Mucosa of gallbladder (tissue), 1 donor: ENCODE measurements around the gene TRPM3. TPM values are rescaled to one million over a fixed set of nuclear protein-coding genes. Genes with fewer than 3 reads are reported as not detected.

Source experiments
- DNase-seq: peaks from one replicate; pipeline ENCODE4 v3.0.0-alpha.2; 2020; ENCODE audit warnings: low spot score
- total RNA-seq: library from RNA; stranded (reverse); gene quantifications from one replicate; pipeline ENCODE4 v1.2.1, GENCODE V29; 2021
- donor health status: DM: no; HTN: no; CAD: no.

The TRPM3 gene
- total RNA-seq, 1 donor from 2014 or later: 9.2 TPM

DNA sequence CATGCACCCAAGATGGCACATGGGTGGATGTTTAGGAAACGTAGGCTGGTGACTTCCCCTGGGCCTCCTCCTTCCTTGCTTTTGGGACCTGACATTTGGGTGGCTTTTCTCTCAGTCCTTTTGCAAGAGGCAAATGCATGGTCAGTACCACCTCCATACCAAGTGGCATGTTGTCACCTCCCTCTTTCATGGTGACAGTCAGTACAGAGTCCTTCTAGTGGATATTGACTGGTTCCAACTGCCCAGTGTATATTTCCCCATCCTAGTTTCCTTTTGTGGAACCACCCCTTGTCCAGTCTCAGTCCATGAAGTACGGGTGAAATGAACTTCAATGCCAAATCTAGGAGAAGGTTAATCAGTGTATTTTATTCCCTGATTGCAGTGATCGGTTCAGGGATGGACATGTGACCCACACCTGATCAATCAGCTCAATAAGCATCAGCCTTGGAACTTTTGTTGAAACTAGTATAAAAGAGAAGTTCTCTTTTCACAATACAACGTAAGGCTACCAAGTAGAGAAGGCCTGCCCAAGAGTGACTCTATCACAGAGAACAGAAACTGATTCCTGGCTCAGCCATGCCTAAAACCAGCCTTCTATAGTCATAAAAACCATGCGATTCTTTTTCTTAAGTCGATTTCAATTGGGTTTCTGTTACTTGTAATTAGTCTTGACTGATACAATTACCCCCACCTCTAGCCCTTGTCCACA, 563.6 kb downstream of the TRPM3 start:
- no peak for DNase-seq

- no peak for DNase-seq
These were observed 564.6 kb downstream of the TRPM3 start for GRCh38 chr9:70556771-70557170.

GRCh38 chr9:70554881-70555280, 566.5 kb downstream of the TRPM3 start:
- no peak for DNase-seq

GRCh38 chr9:70553707-70554673, 567.4 kb downstream of the TRPM3 start:
- DNase-seq: no peak

DNA sequence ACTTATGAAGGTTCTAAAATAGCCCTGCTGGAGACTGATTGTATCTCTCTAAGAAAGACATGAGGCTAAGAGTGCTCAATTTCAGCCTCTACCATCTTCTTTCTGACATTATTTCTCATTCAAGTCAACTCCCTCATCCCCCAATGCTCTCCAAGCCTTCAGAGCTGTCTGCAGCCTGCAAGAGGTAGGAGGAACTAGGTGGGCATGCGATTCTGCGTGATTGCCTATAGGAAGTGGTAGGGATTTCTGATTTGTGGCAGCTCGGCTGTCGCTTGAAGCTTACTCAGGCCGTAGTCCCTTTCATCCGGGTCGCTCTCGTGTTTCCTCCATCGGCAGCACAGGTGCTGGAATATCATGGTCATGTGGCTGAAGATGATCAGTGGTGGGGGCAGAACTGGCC, 568.9 kb downstream of the TRPM3 start:
- DNase-seq: no peak

- no peak for DNase-seq
These were observed 569.6 kb downstream of the TRPM3 start for GRCh38 chr9:70551801-70552200.

GRCh38 chr9:70551396-70551795, 570.0 kb downstream of the TRPM3 start:
- DNase-seq: no peak

- DNase-seq: no peak
These were observed 571.5 kb downstream of the TRPM3 start for GRCh38 chr9:70549926-70550325.

DNA sequence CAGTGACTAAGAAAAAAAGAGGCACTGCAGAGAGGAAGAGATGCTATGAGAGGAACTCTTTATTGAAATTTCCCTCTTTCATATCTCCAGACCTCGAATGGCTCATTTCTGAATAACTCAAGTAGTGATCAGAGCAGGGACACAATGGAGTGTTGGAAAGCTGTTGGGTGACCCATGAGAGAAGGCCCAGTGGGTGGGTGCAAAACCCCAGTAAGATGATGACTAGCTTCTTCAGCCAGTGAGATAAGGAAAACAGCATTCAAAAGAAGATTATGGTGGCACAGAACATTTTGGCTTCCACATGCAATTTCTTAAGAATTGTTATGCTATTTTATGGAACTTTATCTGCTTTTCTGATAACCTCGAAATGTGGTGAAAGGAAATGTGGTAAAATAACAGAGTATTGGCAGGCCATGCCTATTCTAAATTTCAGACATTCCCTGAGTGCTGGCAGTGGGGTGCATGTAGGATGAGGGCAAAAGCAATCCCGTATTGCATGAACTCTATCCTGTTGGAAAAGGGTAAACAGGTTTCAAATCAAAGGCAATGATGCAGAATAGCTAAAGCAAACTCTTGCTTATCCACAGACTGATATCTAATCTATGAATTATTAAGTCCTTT, 579.0 kb downstream of the TRPM3 start:
- no peak for DNase-seq

DNA sequence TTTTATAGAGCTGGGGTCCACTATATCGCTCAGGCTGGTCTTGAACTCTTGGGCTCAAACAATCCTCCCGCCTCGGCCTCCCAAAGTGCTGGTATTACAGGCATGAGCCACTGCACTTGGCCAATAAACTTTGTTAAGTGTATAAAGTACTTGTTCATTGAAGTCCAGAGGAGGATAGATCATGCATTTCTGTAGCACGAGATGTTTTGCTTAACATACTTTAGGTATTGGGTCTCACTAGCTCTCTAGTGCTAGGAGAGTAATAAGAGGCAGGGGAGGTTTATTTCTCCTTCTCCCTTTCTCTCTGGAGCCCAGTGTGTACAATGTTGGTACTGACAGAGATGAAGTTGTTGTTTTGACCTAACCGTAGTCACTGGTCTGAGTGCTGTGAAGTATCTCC, 581.4 kb downstream of the TRPM3 start:
- DNase-seq: no peak

GRCh38 chr9:70539526-70539925, 581.9 kb downstream of the TRPM3 start:
- DNase-seq: no peak

DNA sequence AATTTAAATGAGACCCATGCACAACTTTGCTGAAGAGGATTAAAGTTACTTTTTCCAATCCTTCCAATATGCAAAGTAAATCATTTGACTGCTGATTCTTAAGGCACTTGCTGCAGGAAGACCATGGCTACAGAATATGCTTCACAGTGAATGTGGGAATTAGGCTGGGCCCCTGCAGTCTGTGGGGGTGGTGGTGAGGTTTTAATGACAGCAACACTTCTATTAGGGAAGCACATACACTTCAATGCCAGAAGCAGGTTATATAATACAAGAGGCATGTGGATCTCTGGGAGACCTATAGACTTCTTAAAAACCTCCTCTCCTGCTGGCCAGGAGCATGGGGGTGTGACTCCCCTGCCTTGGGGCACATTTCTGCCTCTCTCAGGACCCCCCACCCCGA, 582.4 kb downstream of the TRPM3 start:
- no peak for DNase-seq

DNA sequence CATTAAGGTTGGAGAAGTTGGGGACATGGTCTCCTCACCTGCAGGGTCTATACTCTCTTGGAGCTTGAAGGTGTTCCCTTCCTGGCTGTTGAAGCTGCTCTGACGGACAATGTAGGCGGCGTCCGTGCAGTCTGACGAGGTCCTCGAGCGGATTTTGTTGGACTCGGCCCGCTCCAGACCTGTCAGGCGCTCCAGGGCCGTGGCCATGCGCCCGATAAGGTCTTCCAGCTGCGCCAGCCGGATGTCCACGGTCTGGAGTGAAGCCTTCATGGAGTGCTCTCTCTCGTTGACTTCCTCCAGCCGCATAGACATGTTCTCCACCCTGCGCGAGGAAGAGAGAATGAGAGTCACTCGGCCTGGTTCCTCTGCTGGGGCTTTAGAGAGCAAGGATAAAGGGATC, 584.3 kb downstream of the TRPM3 start:
- DNase-seq: no peak

DNA sequence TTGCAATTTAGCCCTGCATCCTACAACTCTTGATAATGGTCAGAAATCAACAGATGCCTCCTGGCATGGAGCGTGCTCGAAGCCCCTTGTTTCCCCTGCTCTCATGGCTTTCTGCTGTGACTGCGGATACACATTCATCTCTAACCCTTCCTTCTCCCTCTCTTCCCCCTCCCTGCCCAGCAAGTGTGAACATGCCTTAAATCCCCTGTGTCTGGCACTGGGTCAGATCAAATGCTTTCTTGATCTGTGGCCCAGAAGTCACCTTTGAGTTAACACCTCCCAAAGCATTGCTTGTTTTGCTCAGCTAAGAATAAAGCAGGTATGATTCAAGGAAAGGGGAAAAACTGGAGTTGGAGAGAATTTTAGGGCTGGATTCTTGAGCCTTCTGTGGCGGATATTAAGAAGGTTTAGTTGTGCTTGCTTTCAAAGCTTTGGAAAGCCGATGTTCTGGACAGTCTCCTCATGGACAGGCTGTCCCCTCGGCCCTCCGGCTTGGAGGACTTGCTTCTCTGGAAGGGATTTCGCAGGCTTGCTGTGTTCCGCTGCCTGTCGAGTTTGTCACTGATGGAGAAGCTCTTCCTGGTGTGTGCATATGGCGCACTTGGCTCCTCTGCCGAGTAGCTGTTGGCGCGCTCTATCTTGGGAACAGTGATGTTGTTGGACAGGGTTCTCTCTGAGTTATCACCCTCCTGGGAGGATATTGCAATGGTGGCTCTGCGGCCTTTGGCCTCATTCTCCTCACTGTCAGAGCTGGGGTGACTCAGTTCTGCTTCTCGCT, 585.7 kb downstream of the TRPM3 start:
- DNase-seq: no peak

- no peak for DNase-seq
These were observed 587.0 kb downstream of the TRPM3 start for GRCh38 chr9:70534471-70534870.

GRCh38 chr9:70534061-70534460, 587.4 kb downstream of the TRPM3 start:
- DNase-seq: no peak

- no peak for DNase-seq
These were observed 587.9 kb downstream of the TRPM3 start for GRCh38 chr9:70533492-70533891.

- no peak for DNase-seq
These were observed 588.7 kb downstream of the TRPM3 start for GRCh38 chr9:70532716-70533115.

DNA sequence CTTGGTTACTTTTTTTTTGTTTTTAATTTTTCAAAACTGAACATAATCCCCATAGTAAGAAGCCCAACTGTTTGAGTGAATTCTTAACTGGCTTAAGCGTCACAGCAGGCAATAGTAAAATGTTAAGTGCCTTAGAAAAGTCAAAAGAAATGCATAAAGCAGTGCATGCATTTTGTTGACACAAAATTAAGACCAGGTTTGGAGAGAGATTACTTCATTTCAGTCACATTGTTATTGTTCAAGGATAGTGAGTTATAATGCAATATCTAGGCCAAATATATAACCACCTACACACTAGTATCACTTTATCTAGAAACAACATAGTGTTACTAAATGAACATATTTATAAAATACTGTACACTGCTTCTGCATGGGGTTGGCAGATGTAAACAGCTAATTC, 590.1 kb downstream of the TRPM3 start:
- DNase-seq: no peak

DNA sequence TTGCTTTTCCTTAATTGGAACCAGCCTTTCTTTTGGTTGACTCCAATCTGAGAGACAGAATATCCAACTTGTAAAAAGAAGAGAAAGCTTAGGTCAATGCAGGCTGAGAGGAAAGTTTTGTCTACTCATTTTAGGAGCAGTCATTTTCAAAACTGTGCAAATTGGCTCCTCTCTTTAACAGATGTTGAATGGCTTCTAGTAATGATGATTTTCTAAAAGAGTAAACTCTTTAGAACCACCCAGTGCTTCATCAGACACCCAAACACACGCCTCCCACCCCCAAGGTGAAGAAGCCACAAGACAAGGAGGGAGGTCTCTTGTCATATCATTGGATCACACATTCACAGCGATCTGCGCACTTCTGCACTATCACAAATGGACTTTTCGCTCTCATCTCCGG, 590.7 kb downstream of the TRPM3 start:
- no peak for DNase-seq

GRCh38 chr9:70529833-70530232, 591.6 kb downstream of the TRPM3 start:
- DNase-seq: no peak

DNA sequence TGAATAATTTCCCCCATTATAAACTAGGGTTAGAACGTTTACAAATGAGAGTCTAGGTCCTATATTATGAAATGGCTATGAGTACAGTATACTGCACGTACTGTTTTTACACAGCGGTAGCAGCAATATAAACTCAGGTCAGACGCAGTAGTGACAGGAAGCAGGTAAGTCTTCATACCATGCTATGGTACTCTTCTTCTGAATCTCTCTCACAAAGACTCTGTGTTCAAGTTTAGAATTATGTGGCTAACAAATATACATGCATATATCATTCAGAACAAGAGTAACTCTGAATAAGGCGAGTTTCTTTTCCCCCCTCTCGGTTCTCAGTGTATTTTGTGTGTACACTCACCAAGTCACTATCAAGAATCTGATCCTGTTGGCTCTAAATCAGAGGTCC, 592.0 kb downstream of the TRPM3 start:
- DNase-seq: no peak
